ENCODE data around the gene ATP2B2.

- TF ChIP-seq POLR2A (IDR thresholded peaks at IDR 0.05) (no peak), CTCF (IDR thresholded peaks at IDR 0.05) (no peak), POLR2AphosphoS5 (IDR thresholded peaks at IDR 0.05) (no peak)
Measured at GRCh38 chr3:10468613-10469354, 36.6 kb downstream of the ATP2B2 start.
